HG03159 (cell line): ENCODE measurements around the gene ZFYVE21.
A peak's percentile ranks its signal among the peaks of the same experiment; 100 is the strongest.
"Not testable (repeated sequence)": the region's sequence is repeated elsewhere in the genome, so short reads cannot be mapped to it uniquely, and the experiment has no call there.

ENCODE experiments used
- ATAC-seq: cut with Tn5 transposase; IDR thresholded peaks from one replicate; pipeline ENCODE4 v1.9.1; 2021; ENCODE audit warnings: mild to moderate bottlenecking, moderate library complexity; ENCODE audit not compliant: unreplicated experiment

Gene ZFYVE21

DNA sequence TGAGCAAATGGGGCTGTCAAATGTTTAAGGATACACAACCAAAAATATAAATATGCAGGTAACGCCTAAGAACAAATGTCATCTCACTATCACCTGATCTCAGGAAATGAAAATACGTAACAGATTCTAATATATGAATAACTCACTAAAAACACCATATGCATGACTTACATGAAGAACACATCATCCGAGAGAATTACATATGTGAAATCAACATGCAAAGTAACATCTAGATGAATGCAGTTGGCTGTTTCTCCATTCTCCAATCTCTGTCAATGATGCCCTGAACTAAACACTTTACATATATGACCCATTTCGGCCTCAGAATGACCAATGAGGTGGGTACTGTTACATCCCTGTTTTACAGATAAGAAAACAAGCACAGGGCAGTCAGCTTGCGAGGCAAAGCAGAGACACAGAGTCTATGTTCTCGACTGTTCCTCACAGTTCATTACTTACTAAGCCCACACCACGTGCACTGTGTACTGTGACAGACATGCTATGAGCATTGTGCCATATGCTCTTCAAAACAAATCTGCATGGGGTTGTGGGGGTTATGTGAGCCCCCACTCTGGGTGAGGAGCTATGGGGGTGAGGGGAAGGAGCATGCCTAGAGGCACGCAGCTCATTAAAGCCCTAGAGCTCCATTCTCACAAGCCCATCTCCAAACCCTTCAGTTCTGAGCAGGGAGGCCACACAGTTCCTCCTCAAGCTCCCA, 42.6 kb downstream of the ZFYVE21 start:
- ATAC-seq = no peak

DNA sequence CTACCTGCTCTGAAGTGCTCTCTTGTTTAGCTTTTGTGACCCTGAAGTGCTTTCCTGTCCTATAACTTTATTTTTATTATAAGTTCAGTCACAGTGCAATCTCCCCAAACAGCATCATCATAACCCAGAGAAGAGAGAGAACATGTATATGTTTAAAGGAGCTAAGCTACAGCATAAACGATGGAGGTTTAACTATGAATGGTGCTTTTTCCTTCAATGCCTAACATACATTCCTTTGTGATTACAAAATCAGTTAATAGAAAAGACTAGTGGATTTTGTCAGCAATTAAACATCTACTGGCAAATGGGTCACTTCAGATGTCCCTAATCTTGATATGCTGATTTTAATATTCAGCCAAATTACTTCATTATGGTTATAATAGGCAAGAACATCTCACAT, 46.4 kb downstream of the ZFYVE21 start:
- ATAC-seq = no peak

DNA sequence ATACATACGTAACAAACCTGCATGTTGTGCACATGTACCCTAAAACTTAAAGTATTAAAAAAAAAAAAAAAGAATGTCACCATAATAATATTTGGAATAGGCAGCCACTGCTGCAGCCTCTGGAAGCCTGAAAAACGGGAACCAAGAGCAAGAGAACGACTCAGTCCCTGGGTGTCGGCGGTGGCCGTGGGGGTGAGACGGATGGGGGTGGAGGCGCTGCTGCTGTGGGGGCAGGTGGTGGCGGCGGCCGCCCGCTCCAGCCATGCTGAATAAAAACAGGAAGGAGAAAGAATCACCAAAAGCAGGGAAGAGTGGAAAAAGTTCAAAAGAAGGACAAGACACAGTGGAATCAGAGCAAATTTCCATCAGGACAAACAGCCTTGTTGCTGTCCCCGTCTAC, 46.9 kb downstream of the ZFYVE21 start:
- ATAC-seq = no peak

DNA sequence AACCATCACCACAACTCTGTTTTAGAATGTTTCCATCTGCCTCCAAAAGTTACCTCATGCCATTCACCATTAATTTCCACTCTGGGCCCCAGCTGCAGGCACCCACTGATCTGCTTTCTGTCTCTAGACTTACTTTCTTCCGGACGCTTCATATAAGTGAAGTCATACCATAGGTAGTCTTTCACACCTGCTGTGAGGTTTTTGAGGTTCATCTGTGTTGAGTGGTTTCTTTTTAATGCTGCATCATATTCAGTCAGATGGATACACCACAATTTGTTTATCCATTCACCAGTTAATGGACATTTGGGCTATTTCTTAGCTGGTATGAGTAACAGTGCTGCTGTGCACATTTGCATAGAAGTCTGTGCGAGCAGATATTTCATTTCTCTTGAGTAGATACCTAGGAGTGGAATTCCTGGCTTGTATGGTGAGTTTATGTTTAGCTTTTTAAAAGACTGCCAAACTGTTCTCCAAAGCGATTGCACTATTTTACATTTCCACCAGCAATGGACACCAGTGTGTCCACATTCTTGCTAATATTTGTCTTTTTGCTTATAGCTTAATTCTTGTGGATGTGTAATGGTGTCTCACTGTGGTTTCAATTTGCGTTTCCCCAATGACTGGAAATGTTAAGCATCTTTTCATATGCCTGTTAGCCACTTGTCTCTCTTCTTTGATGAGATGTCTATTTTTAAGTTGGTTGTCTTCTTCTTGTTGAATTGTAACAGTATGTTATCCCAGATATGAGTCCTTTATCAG, 48.3 kb downstream of the ZFYVE21 start:
- peak; percentile 85 for ATAC-seq

DNA sequence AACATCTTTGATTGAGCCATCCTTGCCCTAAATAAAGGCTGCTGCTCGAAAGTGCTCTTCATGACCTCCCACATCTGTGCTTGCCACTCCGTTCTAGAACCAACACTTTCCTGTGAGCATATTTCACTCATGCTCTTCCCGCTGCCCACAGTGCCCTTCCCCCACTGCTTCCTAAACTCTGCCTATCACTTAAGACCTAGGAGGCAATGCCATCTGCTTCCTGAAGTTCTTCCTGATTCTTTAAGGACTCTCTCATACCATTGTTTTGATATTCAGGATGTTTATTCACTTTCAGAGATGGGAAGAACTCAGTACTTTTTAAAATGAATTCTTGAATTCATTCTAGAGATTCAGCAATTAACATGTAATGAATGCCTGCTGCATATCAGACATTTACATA, 49.9 kb downstream of the ZFYVE21 start:
- no peak for ATAC-seq

DNA sequence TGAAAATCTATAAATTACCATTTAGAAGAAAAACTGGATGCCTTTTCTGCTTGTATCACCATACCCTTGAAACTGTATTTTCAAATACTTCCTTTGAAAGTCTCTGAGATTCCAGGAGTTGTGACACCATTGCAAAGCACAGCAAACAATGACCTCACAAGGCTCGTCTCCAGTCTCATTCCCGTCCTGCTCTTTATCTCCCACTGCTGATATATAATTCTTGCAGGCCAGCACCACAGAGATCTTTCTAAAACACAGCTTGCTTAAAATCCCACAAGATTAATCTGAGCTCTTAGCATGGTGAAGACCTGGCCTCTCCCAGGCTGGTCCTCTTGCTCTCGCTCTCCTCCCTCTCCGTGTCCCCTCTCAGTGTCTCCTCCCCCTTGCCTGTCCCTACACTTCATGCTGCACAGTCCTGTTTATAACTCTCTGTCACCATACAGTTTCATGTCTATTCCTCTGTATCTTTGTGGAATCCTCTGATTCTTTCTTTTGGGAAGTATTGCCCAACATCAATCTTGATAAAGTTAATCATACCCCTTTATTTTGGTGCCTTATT, 51.8 kb downstream of the ZFYVE21 start:
- no peak for ATAC-seq

DNA sequence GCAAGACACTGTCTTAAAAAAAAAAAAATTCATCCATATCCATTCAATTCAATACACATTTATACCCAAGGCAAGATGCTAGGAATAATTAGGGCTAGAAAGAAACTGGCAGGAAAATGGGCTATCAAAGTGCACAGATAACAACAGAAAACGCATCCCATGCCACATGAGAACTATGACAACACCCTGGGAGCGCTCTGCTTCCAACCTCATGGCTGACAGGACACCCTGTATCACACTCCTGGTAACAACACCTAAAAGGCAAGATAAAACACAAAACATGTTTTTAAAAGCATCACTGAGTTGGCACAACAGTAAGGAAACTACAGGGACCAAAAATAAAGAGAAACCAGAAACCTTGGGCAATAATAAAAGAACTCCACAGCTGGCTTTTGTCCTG, 54.9 kb downstream of the ZFYVE21 start:
- no peak for ATAC-seq

DNA sequence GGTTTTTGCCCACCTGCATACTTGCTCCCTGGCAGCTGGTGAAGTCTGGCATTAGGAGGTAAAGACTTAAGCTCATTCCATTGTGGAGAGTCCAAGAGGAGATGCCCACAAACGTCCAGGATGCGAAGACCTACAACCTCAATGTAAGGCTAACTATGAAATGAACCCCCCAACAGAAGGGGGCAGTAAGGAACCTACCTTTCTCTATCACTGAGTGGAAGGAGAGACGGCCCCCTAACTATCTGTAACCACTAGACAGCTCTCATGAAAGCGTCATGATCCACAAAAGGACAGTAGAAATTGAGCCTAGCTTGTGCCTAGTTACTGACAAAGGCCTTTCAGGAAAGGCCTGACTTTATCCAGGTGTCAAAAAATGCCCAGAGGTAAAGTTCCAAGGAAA, 55.3 kb downstream of the ZFYVE21 start:
- ATAC-seq = no peak

DNA sequence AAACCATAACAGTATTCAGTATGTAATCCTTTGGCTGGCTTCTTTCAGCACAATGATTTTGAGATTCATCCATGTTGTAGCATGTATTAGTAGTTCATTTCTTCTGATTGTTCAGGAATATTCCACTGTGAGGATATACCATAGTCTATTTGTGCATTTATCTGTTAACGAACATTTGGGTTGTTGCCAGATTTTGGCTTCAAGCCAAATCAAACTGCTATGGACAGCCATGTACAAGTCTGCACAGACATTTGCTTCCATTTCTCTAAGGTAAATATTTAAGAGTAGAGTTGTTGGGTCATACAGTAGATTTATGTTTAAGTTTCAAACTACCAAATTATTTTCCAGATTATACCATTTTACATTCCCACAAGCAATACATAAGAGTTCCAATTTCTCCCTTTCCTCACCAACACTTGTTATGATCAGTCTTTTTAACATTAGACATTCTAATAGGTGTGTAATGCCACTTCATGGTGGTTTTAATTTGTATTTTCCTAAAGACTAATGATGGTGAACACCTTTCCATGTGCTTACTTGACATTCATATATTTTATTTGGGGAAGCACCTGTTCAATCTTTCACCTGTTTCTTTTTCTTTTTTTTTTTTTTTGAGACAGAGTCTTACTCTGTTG, 56.6 kb downstream of the ZFYVE21 start:
- no peak for ATAC-seq

DNA sequence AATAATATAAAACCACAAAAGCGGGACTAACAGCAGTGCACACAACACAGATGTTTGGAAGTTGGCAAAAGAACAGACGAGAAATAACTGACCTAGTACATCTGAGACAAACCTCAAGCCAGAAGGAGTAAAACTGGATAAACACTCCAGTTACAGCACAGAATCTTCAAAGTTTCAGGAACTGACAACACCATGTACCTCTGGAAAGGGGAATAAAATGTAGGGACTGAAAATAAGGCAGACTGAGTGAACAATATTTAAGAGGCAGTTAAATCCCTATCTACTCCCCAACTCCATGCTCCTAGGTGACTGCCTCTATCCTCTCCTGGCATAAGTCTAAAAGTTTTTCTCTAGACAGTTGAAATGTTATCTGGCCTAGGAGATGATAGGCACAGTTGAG, 57.9 kb downstream of the ZFYVE21 start:
- ATAC-seq = no peak

DNA sequence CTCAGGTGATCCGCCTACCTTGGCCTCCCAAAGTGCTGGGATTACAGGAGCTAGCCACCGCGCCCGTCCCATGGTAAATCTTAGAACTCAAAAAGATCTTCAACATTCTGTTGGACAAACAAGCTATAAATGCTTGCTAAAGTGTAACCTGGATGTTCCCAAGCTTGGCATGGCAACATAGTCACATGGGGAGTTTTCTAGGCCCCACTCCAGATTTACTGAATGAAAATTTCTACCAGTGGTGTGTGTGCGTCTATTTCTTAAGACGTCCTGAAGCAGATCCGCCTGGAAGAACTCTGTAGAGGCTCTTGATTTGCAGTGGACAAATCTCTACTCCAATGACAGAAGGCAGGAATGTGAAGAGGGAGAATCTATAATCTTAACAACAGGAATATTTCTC, 59.9 kb downstream of the ZFYVE21 start:
- no peak for ATAC-seq

DNA sequence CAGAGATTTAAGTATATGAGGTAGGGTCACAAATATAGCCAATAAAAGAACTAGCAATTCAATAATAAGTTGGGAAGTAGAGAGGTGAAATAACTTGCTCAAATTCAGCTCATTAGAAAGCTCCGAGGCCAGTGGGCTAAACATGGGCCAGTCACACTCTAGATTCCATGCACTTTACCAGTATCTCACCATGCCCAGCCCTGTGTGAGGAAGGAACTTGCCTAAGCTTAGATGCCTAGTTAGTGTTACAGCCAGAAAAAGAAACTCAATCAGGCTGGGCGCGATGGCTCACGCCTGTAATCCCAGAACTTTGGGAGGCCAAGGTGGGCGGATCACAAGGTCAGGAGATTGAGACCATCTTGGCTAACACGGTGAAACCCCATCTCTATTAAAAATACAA, 60.7 kb downstream of the ZFYVE21 start:
- not testable (repeated sequence) for ATAC-seq

DNA sequence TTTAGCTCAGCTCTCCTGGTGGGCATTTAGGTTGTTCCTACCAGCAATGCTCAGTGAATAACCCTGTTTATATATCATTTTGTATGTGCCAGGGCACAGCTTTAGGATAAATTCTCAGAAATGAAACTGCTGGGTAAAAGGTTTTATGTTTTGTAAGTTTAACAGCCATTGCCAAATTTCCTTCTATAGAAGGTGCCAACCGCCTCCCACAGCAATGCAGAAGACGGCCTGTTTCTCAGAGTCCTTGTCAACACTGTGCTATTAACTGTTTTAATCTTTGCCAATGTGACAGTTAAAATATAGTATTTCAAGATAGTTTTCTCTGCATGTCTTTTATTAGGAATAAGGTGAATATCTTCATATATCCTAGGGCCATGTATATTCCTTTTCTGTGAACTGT, 66.8 kb downstream of the ZFYVE21 start:
- no peak for ATAC-seq
